Mesenchymal stem cell (in vitro differentiated cells and primary cell): ENCODE data around the gene GRAMD2A.

ENCODE experiments used
- DNase-seq: peaks from one replicate; pipeline ENCODE4 v3.0.0-alpha.2; 2013
- H2AFZ ChIP-seq: one replicate; pipeline ENCODE4 v1.6.1; 2013; ENCODE audit warnings: low read depth, mild to moderate bottlenecking, control low read depth, inconsistent platforms, low read length, moderate library complexity
- H2AK5ac ChIP-seq: 2 replicates; pipeline ENCODE4 v1.6.1; 2013; ENCODE audit warnings: low read length, moderate library complexity, mild to moderate bottlenecking, inconsistent platforms; ENCODE audit not compliant: severe bottlenecking
- H2BK120ac ChIP-seq: one replicate; pipeline ENCODE4 v1.6.1; 2013; ENCODE audit warnings: low read depth, mild to moderate bottlenecking, inconsistent platforms, low read length, moderate library complexity
- H2BK12ac ChIP-seq, 2 experiments: one replicate each; pipeline ENCODE4 v1.6.1; 2013; ENCODE audit warnings: inconsistent platforms in 2 of 2, low read length in 2 of 2, mild to moderate bottlenecking in 2 of 2, moderate library complexity in 2 of 2, control low read depth in 1 of 2
- H2BK15ac ChIP-seq: one replicate; pipeline ENCODE4 v1.6.1; 2013; ENCODE audit warnings: mild to moderate bottlenecking, low read depth, inconsistent platforms; ENCODE audit not compliant: poor library complexity, severe bottlenecking
- H2BK5ac ChIP-seq: 2 replicates; pipeline ENCODE4 v1.6.1; 2013; ENCODE audit warnings: low read depth, mild to moderate bottlenecking, low read length, control low read depth, inconsistent platforms; ENCODE audit not compliant: poor library complexity, severe bottlenecking
- H3K14ac ChIP-seq, 2 experiments: one replicate each; pipeline ENCODE4 v1.6.1; 2013; ENCODE audit warnings: inconsistent platforms in 2 of 2, low read length in 2 of 2, control low read depth in 1 of 2, mild to moderate bottlenecking in 1 of 2, moderate library complexity in 1 of 2
- H3K18ac ChIP-seq, 2 experiments: one replicate each; pipeline ENCODE4 v1.6.1; 2013; ENCODE audit warnings: inconsistent platforms in 2 of 2, low read length in 2 of 2, control low read depth in 1 of 2, low read depth in 1 of 2, mild to moderate bottlenecking in 1 of 2
- H3K23ac ChIP-seq, 2 experiments: one replicate each; pipeline ENCODE4 v1.6.1; 2013; ENCODE audit warnings: inconsistent platforms in 2 of 2, low read length in 2 of 2, mild to moderate bottlenecking in 2 of 2, moderate library complexity in 2 of 2, control low read depth in 1 of 2
- H3K27ac ChIP-seq: 2 replicates; pipeline ENCODE4 v1.5.1; 2013; ENCODE audit warnings: mild to moderate bottlenecking, moderate library complexity, low read length, control low read depth, inconsistent platforms; ENCODE audit not compliant: poor library complexity, severe bottlenecking
- H3K27me3 ChIP-seq, 2 experiments: 2 replicates each; pipeline versions ENCODE4 v1.6.1 to v1.7.0; 2013; ENCODE audit warnings: low read length in 2 of 2, mild to moderate bottlenecking in 2 of 2, moderate library complexity in 2 of 2, control low read depth in 1 of 2, inconsistent platforms in 1 of 2; ENCODE audit not compliant: control insufficient read depth in 1 of 2, insufficient read depth in 1 of 2
- H3K36me3 ChIP-seq, 2 experiments: 2 replicates each; pipeline versions ENCODE4 v1.6.1 to v1.7.0; 2013; ENCODE audit warnings: low read length in 2 of 2, control low read depth in 1 of 2, inconsistent platforms in 1 of 2, low read depth in 1 of 2, mild to moderate bottlenecking in 1 of 2; ENCODE audit not compliant: insufficient read depth in 2 of 2, control insufficient read depth in 1 of 2
- H3K4ac ChIP-seq, 2 experiments: one replicate each; pipeline ENCODE4 v1.6.1; 2013; ENCODE audit warnings: inconsistent platforms in 2 of 2, low read length in 2 of 2, mild to moderate bottlenecking in 2 of 2, moderate library complexity in 2 of 2, control low read depth in 1 of 2, low read depth in 1 of 2
- H3K4me1 ChIP-seq: 2 replicates; pipeline ENCODE4 v1.6.1; 2013; ENCODE audit warnings: low read depth, low read length, control low read depth; ENCODE audit not compliant: control insufficient read depth, insufficient read depth
- H3K4me2 ChIP-seq: 2 replicates; pipeline ENCODE4 v1.6.1; 2013; ENCODE audit warnings: low read length, mild to moderate bottlenecking, inconsistent platforms; ENCODE audit not compliant: poor library complexity, severe bottlenecking
- H3K4me3 ChIP-seq, 2 experiments: 2 replicates each; pipeline versions ENCODE4 v1.5.1 to v1.7.0; 2013; ENCODE audit warnings: low read length in 2 of 2, mild to moderate bottlenecking in 2 of 2, control low read depth in 1 of 2, low read depth in 1 of 2; ENCODE audit not compliant: insufficient read depth in 1 of 2
- H3K79me1 ChIP-seq: replicated peaks from 2 replicates; pipeline ENCODE4 v1.6.1; 2013; ENCODE audit warnings: mild to moderate bottlenecking, control low read depth, low read length, inconsistent platforms; ENCODE audit not compliant: poor library complexity, severe bottlenecking
- H3K9ac ChIP-seq: 2 replicates; pipeline ENCODE4 v1.7.0; 2013; ENCODE audit warnings: mild to moderate bottlenecking, low read length, moderate library complexity
- H3K9me3 ChIP-seq: 2 replicates; pipeline ENCODE4 v1.7.0; 2013; ENCODE audit warnings: mild to moderate bottlenecking, low read length; ENCODE audit not compliant: control insufficient read depth
- H4K8ac ChIP-seq: one replicate; pipeline ENCODE4 v1.6.1; 2013; ENCODE audit warnings: inconsistent platforms, mild to moderate bottlenecking, low read length, moderate library complexity
- H4K91ac ChIP-seq: one replicate; pipeline ENCODE4 v1.6.1; 2013; ENCODE audit warnings: mild to moderate bottlenecking, low read length, inconsistent platforms
- WGBS: methylation state at CpG from one replicate; pipeline ENCODE4 v1.1.7; 2013; ENCODE audit warnings: mixed read lengths; 5-methylcytosine and 5-hydroxymethylcytosine counted together

Gene GRAMD2A

DNA sequence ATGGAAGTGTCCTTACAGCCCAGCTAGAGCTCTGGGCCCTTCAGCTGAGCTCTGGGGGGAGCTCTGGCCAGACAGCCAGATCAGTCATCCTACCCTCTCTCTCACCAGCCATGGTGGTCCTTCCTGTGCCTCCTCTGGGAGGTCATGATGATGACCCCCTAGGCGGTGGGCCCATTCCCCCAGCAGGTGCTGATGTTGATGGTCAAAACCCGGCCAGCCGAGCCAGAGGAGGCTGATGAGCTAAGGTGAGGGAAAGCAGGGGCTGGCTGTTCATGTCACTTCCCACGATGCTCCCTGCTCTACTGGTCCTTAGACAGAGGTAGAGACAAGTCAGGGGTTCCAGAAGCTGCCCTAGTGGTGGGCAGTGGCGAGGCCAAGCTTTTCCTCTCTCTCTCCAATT, 35.0 kb downstream of the GRAMD2A start:
- Histone ChIP-seq H3K4me2 (no peak overlapping the region), H3K9me3 (no peaks in the 10 kb centered on the region), H3K9ac (no peak overlapping the region), H2BK5ac (no peak overlapping the region), H2AK5ac (no peak overlapping the region), H4K91ac (no peak overlapping the region), H3K36me3 (no peaks in the 10 kb centered on the region), H3K79me1 (no peaks in the 10 kb centered on the region), H3K4me1 (no peaks in the 10 kb centered on the region), H3K27ac (no peak overlapping the region), H3K18ac (no peak overlapping the region), H2AFZ (no peak overlapping the region), H3K4me3 (no peak overlapping the region), H3K27me3 (peaks cover 0 to 37% of the 10 kb centered on the region in 2 experiments), H2BK12ac (no peak overlapping the region), H4K8ac (no peak overlapping the region), H3K14ac (no peak overlapping the region), H2BK120ac (no peak overlapping the region), H3K23ac (no peak overlapping the region), H2BK15ac (no peak overlapping the region), H3K4ac (no peak overlapping the region)
- DNase-seq = no peak
- WGBS = 82% methylated on average over 4 of the region's 5 CpGs

DNA sequence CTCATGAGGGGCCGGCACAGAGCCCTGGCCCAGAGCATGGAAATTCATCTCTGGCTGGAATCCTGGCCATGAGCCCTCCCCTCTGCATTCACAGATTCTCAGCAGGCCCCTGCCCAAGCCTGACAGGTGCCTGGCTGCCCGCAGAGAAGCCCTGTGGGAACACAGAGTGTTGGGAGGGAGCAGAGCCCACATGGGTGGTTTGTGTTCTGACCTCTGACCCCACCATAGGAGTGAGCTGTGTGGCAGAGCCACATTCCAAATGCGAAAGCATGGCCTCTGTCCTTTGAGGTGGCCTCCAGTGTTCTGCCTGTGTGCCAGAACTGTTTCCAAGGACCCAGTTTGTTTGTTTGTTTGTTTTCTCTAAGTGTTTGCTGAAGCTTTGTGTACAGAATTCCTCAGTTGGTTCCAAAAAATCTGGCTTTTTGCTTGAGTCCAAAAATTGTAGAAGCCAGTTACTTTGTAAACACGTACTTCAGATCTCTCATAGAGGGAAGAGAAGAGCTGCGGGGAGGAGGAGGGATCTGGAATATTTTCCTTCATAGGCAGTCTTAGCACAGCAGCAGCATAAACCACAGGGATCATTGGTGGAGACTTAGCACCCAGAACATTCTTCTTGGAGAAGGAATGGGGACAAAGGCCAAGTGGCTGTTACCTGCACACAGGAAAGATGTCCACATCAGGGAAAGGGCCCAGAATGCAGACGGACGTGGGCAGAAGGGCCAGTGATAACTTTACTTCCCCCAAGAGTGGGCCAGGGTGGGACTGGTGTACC, 36.0 kb downstream of the GRAMD2A start:
- no peak overlapping the region for H4K8ac ChIP-seq
- WGBS = 85% methylated on average over 7 of the region's 7 CpGs
- H2AK5ac ChIP-seq = no peak overlapping the region
- H3K27ac ChIP-seq = no peak overlapping the region
- H3K14ac ChIP-seq = no peak overlapping the region
- H2BK12ac ChIP-seq = no peak overlapping the region
- no peak overlapping the region for H3K9ac ChIP-seq
- no peaks in the 10 kb centered on the region for H3K9me3 ChIP-seq
- H2BK15ac ChIP-seq = no peak overlapping the region
- H2BK120ac ChIP-seq = no peak overlapping the region
- peaks cover 0 to 27% of the 10 kb centered on the region in 2 experiments for H3K27me3 ChIP-seq
- no peak overlapping the region for H3K18ac ChIP-seq
- H3K36me3 ChIP-seq = no peaks in the 10 kb centered on the region
- H3K4me2 ChIP-seq = no peak overlapping the region
- H3K4me3 ChIP-seq = no peak overlapping the region
- no peak overlapping the region for H2BK5ac ChIP-seq
- DNase-seq = no peak
- no peaks in the 10 kb centered on the region for H3K79me1 ChIP-seq
- no peak overlapping the region for H3K23ac ChIP-seq
- H3K4ac ChIP-seq = no peak overlapping the region
- no peak overlapping the region for H2AFZ ChIP-seq
- no peak overlapping the region for H4K91ac ChIP-seq
- no peaks in the 10 kb centered on the region for H3K4me1 ChIP-seq

DNA sequence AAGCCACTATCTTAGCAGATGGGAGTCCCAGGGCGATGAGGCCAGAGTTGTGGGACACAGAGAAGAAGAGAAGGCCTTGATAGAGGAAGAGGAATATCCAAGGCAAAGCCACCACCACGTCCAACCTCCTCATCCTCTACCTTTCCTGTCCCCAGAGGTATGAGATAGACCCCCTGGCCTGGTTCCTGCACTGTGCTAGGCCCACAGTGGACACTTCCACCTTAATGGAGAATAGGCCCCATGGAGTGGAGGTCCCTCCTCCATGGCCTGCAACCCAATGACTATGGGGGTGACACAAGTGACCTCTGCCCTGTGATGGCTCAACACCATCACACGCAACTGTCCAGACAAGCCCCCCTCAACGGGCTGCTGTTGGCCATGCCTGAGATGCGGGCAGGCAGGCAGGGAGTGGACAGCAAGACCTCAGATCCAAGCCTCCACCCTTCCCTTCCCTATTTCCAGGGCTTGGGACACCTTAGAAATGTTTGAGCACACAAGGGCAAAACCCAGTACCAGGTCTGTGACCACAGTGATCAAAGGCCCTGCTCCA, 36.8 kb downstream of the GRAMD2A start:
- H2BK15ac ChIP-seq = no peak overlapping the region
- H2AFZ ChIP-seq = no peak overlapping the region
- H3K27me3 ChIP-seq = peaks cover 0 to 22% of the 10 kb centered on the region in 2 experiments
- H3K4me2 ChIP-seq = no peak overlapping the region
- no peak overlapping the region for H3K14ac ChIP-seq
- H3K36me3 ChIP-seq = no peaks in the 10 kb centered on the region
- H3K9ac ChIP-seq = no peak overlapping the region
- H2BK120ac ChIP-seq = no peak overlapping the region
- H4K8ac ChIP-seq = no peak overlapping the region
- 84% methylated on average over 4 of the region's 5 CpGs for WGBS
- no peak overlapping the region for H3K27ac ChIP-seq
- peaks cover 2% of the 10 kb centered on the region for H3K79me1 ChIP-seq
- DNase-seq = no peak
- no peaks in the 10 kb centered on the region for H3K9me3 ChIP-seq
- H2BK12ac ChIP-seq = no peak overlapping the region
- no peak overlapping the region for H3K18ac ChIP-seq
- H3K23ac ChIP-seq = no peak overlapping the region
- no peak overlapping the region for H2BK5ac ChIP-seq
- H3K4me3 ChIP-seq = no peak overlapping the region
- H4K91ac ChIP-seq = no peak overlapping the region
- no peak overlapping the region for H2AK5ac ChIP-seq
- H3K4ac ChIP-seq = no peak overlapping the region
- H3K4me1 ChIP-seq = peaks cover 4% of the 10 kb centered on the region

DNA sequence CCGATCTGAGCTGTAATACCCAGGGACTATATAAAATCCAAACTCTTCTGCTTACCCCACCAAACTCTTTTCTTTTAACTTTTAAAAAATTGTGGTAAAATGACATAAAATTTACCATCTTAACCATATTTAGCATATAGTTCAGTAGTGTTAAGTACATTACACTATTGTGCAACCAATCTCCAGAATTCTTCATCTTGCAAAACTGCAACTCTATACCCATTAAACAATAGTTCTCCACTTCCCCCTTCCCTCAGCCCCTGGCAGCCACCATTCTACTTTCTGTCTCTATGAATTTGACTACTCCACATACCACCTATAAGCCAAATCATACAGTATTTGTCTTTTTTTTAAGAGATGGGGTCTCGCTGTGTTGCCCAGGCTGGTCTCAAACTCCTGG, 40.7 kb downstream of the GRAMD2A start:
- Histone ChIP-seq H3K4me2 (no peak overlapping the region), H3K23ac (no peak overlapping the region), H2AFZ (no peak overlapping the region), H3K4ac (no peak overlapping the region), H2BK12ac (no peak overlapping the region), H4K8ac (no peak overlapping the region), H3K4me3 (no peak overlapping the region), H3K36me3 (no peaks in the 10 kb centered on the region), H3K9me3 (no peaks in the 10 kb centered on the region), H2AK5ac (no peak overlapping the region), H2BK120ac (no peak overlapping the region), H3K18ac (no peak overlapping the region), H2BK15ac (no peak overlapping the region), H4K91ac (no peak overlapping the region), H3K27ac (no peak overlapping the region), H3K4me1 (peaks cover 16% of the 10 kb centered on the region), H2BK5ac (no peak overlapping the region), H3K9ac (no peak overlapping the region), H3K79me1 (peaks cover 2% of the 10 kb centered on the region), H3K27me3 (peaks cover 0 to 8% of the 10 kb centered on the region in 2 experiments), H3K14ac (no peak overlapping the region)
- whole genome bisulfite sequencing = 96% methylated on average over 2 of the region's 2 CpGs
- no peak for DNase-seq
